ENCODE results near the gene MYO9A. TPM values are rescaled to one million over a fixed set of nuclear protein-coding genes. Genes with fewer than 3 reads are reported as not detected.

MYO9A gene
- polyA plus RNA-seq, 3 donors: 3.9 to 6.6 (median 5.0) TPM

DNA sequence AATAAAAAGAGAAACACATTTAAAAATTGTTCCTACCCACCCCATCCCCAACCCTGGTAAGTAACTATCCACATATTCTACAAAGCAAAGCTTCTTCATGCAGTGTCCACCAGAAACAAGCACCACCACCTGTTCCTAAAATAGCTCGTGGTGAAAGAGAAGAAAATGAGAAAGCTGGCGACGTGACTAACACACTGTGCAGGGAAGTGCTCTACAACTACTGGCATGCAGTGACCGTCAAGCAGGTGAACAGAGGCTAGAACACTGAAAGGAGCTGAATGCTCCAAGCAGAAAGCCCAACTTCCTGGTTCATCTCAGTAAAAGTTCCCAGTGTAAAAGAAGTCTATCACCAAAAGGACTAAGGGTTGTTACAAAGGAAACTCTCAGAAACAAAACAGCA is 226.9 kb downstream of the MYO9A start:
- no peak overlapping the region for H3K9ac ChIP-seq (ENCODE audit: insufficient read depth, low read length, poor library complexity, severe bottlenecking)
- H2AFZ ChIP-seq (ENCODE audit: insufficient read depth, low read depth, low read length, poor library complexity, severe bottlenecking): no peak overlapping the region
- intact Hi-C loops (cut with micrococcal nuclease): no loop called here
- no peak overlapping the region for H3K4me3 ChIP-seq (replicated peaks in 1 of 3; ENCODE audit: low read depth in 2 of 3, low read length in 3 of 3)
- H4K20me1 ChIP-seq (ENCODE audit: insufficient read depth, low read length): no peaks in the 10 kb centered on the region
- H3K4me1 ChIP-seq (ENCODE audit: control insufficient read depth in 1 of 2, insufficient read depth in 2 of 2, low read length in 2 of 2): no peaks in the 10 kb centered on the region
- Mint-ChIP-seq H3K4me1 (no peaks in the 10 kb centered on the region), H3K36me3 (peaks cover 32 to 38% of the 10 kb centered on the region in 2 donors), H3K9me3 (no peaks in the 10 kb centered on the region), H3K4me3 (no peak overlapping the region), H3K27ac (no peak overlapping the region), H3K27me3 (ENCODE audit: low read depth in 3 of 3) (no peaks in the 10 kb centered on the region)
- peaks cover 8 to 32% of the 10 kb centered on the region in 2 donors for H3K36me3 ChIP-seq (replicated peaks in 1 of 2; ENCODE audit: control insufficient read depth in 1 of 2, insufficient read depth in 2 of 2, low read length in 2 of 2)
- DNase-seq: no peak
- TF ChIP-seq, protein P1, sequence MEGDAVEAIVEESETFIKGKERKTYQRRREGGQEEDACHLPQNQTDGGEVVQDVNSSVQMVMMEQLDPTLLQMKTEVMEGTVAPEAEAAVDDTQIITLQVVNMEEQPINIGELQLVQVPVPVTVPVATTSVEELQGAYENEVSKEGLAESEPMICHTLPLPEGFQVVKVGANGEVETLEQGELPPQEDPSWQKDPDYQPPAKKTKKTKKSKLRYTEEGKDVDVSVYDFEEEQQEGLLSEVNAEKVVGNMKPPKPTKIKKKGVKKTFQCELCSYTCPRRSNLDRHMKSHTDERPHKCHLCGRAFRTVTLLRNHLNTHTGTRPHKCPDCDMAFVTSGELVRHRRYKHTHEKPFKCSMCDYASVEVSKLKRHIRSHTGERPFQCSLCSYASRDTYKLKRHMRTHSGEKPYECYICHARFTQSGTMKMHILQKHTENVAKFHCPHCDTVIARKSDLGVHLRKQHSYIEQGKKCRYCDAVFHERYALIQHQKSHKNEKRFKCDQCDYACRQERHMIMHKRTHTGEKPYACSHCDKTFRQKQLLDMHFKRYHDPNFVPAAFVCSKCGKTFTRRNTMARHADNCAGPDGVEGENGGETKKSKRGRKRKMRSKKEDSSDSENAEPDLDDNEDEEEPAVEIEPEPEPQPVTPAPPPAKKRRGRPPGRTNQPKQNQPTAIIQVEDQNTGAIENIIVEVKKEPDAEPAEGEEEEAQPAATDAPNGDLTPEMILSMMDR (IDR thresholded peaks at IDR 0.05): no peak
- no peaks in the 10 kb centered on the region for H3K9me3 ChIP-seq (replicated peaks in 1 of 2; ENCODE audit: control insufficient read depth in 1 of 2, insufficient read depth in 1 of 2, low read length in 2 of 2)
- H3K79me2 ChIP-seq (ENCODE audit: insufficient read depth, low read length): no peaks in the 10 kb centered on the region
- no peak overlapping the region for H3K4me2 ChIP-seq (replicated peaks; ENCODE audit: extremely low read depth, low read length, poor library complexity, severe bottlenecking)
- no peak overlapping the region for H3K27ac ChIP-seq (ENCODE audit: low read depth in 1 of 2, low read length in 2 of 2)
- H3K27me3 ChIP-seq (ENCODE audit: control insufficient read depth in 2 of 2, insufficient read depth in 2 of 2, low read length in 2 of 2): no peaks in the 10 kb centered on the region
- WGBS (ENCODE audit: insufficient coverage): 90% methylated on average over 3 of the region's 4 CpGs

DNA sequence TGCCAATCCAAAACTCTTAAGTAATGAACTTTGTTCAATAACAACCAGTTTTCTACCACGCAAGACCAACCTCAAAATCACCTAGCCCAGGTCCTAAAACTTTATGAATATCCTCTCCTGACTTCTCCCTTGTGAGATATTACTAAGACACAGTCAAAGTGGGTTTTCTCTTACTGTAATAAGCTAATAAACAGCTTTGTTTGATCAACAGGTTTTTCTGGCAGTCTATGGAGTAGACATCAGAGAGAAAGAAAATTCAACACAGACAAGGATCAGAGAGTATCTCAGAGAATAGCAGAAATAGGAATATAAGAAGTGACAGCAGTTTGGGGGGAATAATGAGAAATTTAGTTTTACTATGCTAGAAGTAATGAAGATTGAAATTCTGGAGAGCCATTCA is 228.0 kb downstream of the MYO9A start:
- intact Hi-C loops (cut with micrococcal nuclease): no loop called here
- no peak for DNase-seq
- Histone ChIP-seq H3K27ac (ENCODE audit: low read depth in 1 of 2, low read length in 2 of 2) (no peak overlapping the region), H3K9me3 (replicated peaks in 1 of 2; ENCODE audit: control insufficient read depth in 1 of 2, insufficient read depth in 1 of 2, low read length in 2 of 2) (no peaks in the 10 kb centered on the region), H3K4me1 (ENCODE audit: control insufficient read depth in 1 of 2, insufficient read depth in 2 of 2, low read length in 2 of 2) (no peaks in the 10 kb centered on the region), H2AFZ (ENCODE audit: insufficient read depth, low read depth, low read length, poor library complexity, severe bottlenecking) (no peak overlapping the region), H3K4me2 (replicated peaks; ENCODE audit: extremely low read depth, low read length, poor library complexity, severe bottlenecking) (no peak overlapping the region), H3K36me3 (replicated peaks in 1 of 2; ENCODE audit: control insufficient read depth in 1 of 2, insufficient read depth in 2 of 2, low read length in 2 of 2) (peaks cover 8 to 40% of the 10 kb centered on the region in 2 donors), H4K20me1 (ENCODE audit: insufficient read depth, low read length) (no peaks in the 10 kb centered on the region), H3K9ac (ENCODE audit: insufficient read depth, low read length, poor library complexity, severe bottlenecking) (no peak overlapping the region), H3K4me3 (replicated peaks in 1 of 3; ENCODE audit: low read depth in 2 of 3, low read length in 3 of 3) (no peak overlapping the region), H3K79me2 (ENCODE audit: insufficient read depth, low read length) (no peaks in the 10 kb centered on the region), H3K27me3 (ENCODE audit: control insufficient read depth in 2 of 2, insufficient read depth in 2 of 2, low read length in 2 of 2) (no peaks in the 10 kb centered on the region)
- Mint-ChIP-seq H3K4me3 (no peak overlapping the region), H3K4me1 (no peaks in the 10 kb centered on the region), H3K27me3 (ENCODE audit: low read depth in 3 of 3) (no peaks in the 10 kb centered on the region), H3K36me3 (peaks cover 40 to 43% of the 10 kb centered on the region in 2 donors), H3K9me3 (no peaks in the 10 kb centered on the region), H3K27ac (no peak overlapping the region)
- TF ChIP-seq, protein P1 (IDR thresholded peaks at IDR 0.05): no peak
- 100% methylated on average over 1 of the region's 1 CpG for WGBS (ENCODE audit: insufficient coverage)
